GDM1 (cell line): Measurements from ENCODE around the gene CLMN.
"Not testable (repeated sequence)": the region's sequence is repeated elsewhere in the genome, so short reads cannot be mapped to it uniquely, and the experiment has no call there.

ENCODE experiments used
- DNase-seq: peaks from one replicate; lab custom pipeline; 2025; lab: John Stamatoyannopoulos, UW

The CLMN gene

GRCh38 chr14:95164506-95164905, 155.2 kb downstream of the CLMN start:
- DNase-seq: no peak

GRCh38 chr14:95163666-95164065, 156.0 kb downstream of the CLMN start:
- no peak for DNase-seq

- DNase-seq: no peak
These were observed 156.6 kb downstream of the CLMN start for GRCh38 chr14:95163132-95163531.

GRCh38 chr14:95162641-95163040, 157.1 kb downstream of the CLMN start:
- DNase-seq: no peak

GRCh38 chr14:95157327-95158189, 162.2 kb downstream of the CLMN start, which contains the start of gene DICER1:
Gene DICER1 (minus strand): TSS chr14:95157529. CDS start chr14:95133458, 24,071 bp downstream.
- peak; percentile 90 for DNase-seq

- no peak for DNase-seq
These were observed 162.7 kb downstream of the CLMN start for GRCh38 chr14:95157048-95157326.

GRCh38 chr14:95156161-95157047, 163.3 kb downstream of the CLMN start:
- DNase-seq: no peak

GRCh38 chr14:95155045-95155444, 164.7 kb downstream of the CLMN start:
- no peak for DNase-seq

GRCh38 chr14:95153866-95154265, 165.8 kb downstream of the CLMN start:
- no peak for DNase-seq

- no peak for DNase-seq
These were observed 168.1 kb downstream of the CLMN start for GRCh38 chr14:95151561-95151960.

- DNase-seq: no peak
These were observed 168.8 kb downstream of the CLMN start for GRCh38 chr14:95150910-95151309.

GRCh38 chr14:95149441-95149840, 170.3 kb downstream of the CLMN start:
- no peak for DNase-seq

- no peak for DNase-seq
These were observed 172.1 kb downstream of the CLMN start for GRCh38 chr14:95147597-95147996.

GRCh38 chr14:95146079-95146771, 173.5 kb downstream of the CLMN start:
- DNase-seq: no peak

GRCh38 chr14:95144849-95145248, 174.9 kb downstream of the CLMN start:
- DNase-seq: no peak

GRCh38 chr14:95143808-95144620, 175.7 kb downstream of the CLMN start:
- DNase-seq: no peak

- no peak for DNase-seq
These were observed 177.5 kb downstream of the CLMN start for GRCh38 chr14:95142208-95142607.

GRCh38 chr14:95141684-95142083, 178.0 kb downstream of the CLMN start:
- no peak for DNase-seq

- DNase-seq: no peak
These were observed 179.4 kb downstream of the CLMN start for GRCh38 chr14:95140060-95140858.

GRCh38 chr14:95138876-95139275, 180.8 kb downstream of the CLMN start:
- no peak for DNase-seq

- DNase-seq: not testable (repeated sequence)
These were observed 181.3 kb downstream of the CLMN start for GRCh38 chr14:95138455-95138854.
